VCaP (cell line): ENCODE measurements around the gene BARX1.
"Not testable (repeated sequence)": the region's sequence is repeated elsewhere in the genome, so short reads cannot be mapped to it uniquely, and the experiment has no call there.

Source experiments
- H3K27ac ChIP-seq: fragments of 450-650 bp; 2 replicates; pipeline ENCODE4 v1.5.1; 2017
- CTCF ChIP-seq: fragments of 450-650 bp; conservative IDR thresholded peaks from 2 replicates; pipeline ENCODE4 v1.5.1; 2017; ENCODE audit warnings: mild to moderate bottlenecking, moderate library complexity

The BARX1 gene

DNA sequence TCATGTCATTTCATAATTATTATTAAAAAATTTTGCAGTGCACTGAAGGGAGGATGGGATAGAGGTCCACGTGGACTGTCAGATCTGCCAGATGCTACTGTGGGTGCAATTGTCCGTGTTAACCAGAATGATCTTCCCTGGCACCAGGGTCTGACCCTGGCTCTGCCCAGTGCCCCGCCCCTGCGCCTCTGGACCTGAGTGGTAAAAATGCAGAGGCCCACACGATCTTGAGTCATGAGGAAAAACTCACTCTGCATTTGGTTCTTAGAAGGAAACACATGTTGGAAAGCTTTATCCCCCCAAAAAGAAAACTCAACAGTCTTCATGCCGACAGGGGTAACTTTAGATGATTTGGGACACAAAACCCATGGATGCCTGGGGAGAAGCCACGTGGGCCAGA, 20.1 kb upstream of the BARX1 start:
- no peak for TF ChIP-seq CTCF
- H3K27ac ChIP-seq = no peak overlapping the region

DNA sequence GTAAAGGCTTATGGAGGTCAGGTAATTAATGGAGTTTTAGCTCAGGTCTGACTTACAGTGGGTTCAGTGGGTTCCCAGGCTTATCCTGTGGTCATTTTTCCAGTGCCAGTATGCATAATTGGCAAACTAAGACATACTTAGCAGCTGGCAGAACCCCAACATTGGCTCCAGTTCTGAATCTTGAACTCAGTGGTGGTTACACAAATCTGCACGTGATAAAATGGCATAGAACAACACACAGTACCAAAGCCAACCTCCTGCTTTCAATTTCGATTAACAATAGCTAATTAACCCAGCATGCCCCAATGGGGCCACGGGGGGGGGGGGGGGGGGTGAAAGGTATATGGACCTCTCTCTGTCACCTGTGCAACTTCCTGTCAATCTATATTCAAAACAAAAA, 19.0 kb upstream of the BARX1 start:
- no peak overlapping the region for H3K27ac ChIP-seq
- no peak for TF ChIP-seq CTCF

DNA sequence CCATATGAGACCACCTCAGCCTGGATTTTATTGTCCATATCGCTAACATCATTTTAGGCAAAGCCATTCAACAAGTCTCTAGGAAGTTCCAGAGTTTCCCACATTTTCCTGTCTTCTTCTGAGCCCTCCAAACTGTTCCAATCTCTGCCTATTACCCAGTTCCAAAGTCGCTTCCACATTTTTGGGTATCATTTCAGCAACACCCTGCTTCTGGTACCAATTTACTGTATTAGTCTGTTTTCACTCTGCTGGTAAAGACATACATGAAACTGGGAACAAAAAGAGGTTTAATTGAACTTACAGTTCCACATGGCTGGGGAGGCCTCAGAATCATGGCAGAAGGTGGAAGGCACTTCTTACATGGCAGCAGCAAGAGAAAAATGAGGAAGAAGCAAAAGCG, 17.5 kb upstream of the BARX1 start:
- not testable (repeated sequence) for H3K27ac ChIP-seq

DNA sequence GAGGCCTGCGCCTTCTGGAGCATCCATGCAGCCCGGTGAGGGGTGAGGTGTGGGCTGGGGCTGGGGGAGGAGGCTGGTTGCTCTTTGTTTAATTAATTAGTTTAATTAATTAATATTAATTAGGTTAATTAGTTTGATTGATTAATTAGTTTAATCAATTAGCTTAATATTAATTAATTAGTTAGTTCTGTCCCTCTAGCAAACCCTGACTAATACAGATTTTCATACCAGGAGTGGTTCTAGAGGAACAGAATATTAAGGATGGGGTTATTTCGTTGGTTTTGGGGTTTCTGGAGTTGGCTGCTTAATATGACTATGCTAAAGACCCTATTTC, 14.1 kb upstream of the BARX1 start:
- TF ChIP-seq CTCF = no peak
- no peak overlapping the region for H3K27ac ChIP-seq

DNA sequence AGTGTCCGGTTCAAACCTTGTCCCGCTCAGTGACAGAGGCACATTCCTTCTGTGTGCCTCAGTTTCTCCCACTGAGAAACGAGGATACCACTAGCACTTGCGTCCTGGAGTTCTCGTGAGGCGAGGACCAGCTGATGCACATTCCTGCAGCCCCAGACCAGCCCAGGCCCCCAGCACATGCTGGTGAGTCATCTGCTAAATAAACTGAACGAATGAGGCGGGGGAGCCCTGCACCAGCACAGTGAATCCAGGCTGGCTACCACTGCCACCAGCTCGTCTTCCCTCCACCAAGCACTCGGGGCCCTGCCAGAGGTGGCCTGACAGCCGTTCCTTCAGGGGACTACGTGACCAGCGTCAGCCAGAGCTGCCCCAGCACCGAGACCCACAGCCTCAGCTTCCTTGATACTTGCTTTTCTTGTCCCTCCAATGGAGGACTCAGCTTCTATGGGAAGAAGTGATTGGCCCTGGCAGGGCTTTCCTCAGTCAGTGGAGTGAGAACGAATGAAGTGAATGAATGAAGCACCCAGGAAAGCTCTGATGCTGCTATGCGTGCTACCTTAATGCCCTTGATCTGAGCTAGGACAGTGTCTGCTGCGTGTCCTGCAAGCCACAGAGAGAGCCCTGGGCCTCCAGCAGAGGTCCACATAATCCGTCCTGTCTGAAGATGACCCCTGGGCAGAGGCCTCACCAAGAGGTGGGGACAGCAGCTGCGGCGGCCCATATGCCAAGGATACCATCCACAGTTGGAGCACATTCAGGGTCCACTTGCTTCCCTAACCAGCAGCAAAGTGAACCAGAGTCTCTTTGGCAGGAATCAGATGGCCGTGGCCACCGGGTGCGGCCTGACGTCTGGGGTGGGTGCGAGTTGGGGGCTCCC, 13.5 kb upstream of the BARX1 start:
- TF ChIP-seq CTCF = no peak

GRCh38 chr9:93967020-93967803, 12.1 kb upstream of the BARX1 start:
- no peak for TF ChIP-seq CTCF
- H3K27ac ChIP-seq = no peak overlapping the region

More for the DNA sequence above, 13.5 kb upstream of the BARX1 start:
- H3K27ac ChIP-seq = no peak overlapping the region

DNA sequence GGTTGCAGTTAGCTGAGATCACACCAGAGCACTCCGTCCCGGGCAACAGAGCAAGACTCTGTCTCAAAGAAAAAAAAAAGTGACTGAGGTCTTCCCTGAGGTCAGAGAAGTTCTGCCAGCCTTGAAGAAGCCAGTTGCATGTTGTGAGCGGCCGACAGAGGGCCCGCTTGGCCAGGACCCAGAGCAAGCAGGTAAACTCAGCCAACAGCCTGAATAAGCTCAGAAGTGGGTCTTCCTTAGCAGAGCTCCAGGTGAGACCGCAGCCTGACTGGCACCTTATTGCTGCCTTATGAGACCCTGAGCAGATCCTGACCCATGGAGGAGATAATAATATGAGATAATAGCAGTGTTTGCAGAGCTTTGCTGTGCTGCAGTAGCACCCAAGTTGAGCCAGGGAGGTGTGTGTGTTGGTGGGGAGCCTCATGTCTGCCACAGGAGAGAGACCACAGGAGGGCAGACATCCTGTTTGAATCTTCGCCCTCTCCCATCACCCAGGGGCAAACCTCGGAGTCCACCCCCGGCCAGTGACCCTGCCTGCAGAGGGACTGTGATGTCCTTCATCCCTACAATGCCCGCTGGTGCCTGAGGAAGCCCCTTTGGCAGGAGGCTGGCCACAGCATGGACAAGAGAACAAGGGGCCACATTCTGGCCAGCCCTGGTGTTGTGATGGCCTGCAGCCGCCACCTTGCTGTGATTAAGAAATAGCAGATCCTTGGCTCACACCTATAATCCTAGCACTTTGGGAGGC, 10.8 kb upstream of the BARX1 start:
- H3K27ac ChIP-seq = no peak overlapping the region
- peak; percentile 81 for TF ChIP-seq CTCF
